HK-2 (cell line): ENCODE results near the gene COMMD7.

ENCODE experiments used
- DNase-seq: peaks from one replicate; pipeline ENCODE4 v3.0.0-alpha.2; 2018; ENCODE audit not compliant: unreplicated experiment

COMMD7 gene

DNA sequence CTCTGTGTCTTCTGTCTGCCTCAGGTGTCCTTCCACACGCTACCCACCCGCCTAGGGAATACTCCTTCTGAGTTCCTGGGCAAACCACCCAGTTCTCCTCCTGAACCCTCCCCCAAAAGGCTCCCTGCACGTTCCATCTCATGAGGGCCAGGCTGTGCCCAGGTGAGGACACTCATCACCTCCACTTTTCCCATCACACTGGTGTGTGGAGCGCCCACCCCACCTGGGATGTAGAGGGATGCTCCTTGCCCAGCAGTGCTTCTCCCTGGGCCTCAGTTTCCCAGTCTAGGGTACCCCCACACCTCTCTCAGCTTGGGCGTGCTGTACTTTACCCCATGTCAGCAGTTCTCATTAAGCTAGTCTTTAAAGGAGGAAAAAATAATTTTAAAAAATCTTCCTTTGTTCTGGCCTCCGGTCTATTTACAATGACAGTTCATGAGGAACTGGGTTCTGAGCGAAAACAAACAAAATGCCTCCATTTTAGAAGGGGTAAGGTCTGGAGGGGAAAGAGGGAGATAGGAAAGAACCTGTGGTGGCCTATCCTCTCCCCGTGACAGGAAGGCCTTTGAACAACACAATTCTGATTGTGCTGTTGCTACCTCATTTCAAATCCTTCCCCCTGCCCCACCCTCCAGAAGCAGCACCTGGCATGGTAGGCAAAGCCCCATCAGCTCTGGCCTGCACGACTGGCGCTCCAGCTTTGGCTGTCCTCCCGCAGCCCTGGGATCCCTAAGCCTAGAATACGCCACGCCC, 67.9 kb downstream of the COMMD7 start:
- DNase-seq = no peak

- peak; percentile 65 for DNase-seq
These were observed 68.9 kb downstream of the COMMD7 start for GRCh38 chr20:32674362-32674789.

DNA sequence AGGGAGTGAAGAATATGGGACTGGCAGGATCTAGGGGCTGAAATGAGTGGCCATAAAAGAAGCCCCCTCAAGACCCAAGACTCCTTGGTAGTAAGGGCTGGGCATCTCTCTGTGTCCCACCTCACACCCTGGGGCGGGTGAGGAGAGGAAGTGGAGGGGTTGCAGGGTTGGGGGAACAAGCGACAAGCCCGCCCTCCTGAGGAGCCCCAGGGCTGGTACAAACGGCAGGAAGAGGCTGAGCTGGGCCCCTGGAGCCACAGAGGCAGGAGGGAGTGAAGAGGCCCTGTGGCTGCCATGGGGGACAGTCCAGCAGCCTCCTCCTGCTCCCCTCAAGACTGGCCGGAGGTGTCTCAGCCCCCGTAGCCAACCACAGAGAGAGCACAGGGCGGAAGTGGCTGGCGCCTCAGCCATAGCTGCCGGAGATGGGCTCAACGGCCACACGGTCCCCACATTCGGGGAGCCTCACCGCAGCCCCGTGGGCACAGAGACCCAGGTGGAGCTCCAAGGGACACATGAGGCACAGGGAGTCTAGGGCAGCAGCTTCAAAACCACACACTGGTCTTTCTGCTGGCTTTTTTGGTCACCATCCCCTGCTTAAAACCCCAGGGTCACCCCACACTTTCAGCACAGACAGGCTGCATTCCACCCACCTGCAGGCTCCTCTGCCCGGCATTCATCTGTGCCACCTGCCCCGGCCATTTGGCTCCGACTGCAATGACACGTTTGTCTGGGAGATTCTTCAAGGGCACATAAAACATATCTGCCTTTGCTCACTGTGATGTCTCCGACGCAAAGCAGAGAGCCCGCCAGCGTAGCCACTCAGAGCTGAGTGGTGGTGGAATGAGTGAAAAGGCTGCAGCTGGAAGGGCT, 70.0 kb downstream of the COMMD7 start:
- DNase-seq = no peak

GRCh38 chr20:32672394-32672981, 70.8 kb downstream of the COMMD7 start:
- no peak for DNase-seq

DNA sequence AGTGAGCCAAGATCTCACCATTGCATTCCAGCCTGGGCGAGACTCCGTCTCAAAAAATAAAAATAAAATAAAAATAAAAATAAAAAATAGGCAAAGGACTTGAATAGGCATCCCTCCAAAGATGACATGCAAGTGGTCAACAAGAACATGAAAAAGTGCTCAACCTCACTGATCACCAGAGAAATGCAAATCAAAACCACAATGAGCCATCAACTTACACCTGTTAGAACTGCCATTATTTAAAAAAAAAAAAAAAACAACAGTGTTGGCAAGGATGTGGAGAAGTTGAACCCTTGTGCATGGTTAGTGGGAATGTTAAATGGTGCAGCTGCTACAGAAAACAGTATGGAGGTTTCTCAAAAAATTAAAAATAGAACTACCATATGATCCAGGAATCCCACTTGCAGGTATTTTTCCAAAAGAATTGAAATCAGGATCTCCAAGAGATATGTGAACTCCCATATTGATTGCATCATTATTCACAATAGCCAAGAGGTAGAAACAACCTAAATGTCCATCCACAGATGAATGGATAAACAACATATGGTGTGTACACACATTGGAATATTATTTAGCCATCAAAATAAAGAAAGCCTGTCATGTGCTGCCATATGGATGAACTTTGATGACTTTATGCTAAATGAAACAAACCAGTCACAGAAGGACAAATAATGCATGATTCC, 72.4 kb downstream of the COMMD7 start:
- no peak for DNase-seq

GRCh38 chr20:32667027-32667426, 76.2 kb downstream of the COMMD7 start:
- no peak for DNase-seq

DNA sequence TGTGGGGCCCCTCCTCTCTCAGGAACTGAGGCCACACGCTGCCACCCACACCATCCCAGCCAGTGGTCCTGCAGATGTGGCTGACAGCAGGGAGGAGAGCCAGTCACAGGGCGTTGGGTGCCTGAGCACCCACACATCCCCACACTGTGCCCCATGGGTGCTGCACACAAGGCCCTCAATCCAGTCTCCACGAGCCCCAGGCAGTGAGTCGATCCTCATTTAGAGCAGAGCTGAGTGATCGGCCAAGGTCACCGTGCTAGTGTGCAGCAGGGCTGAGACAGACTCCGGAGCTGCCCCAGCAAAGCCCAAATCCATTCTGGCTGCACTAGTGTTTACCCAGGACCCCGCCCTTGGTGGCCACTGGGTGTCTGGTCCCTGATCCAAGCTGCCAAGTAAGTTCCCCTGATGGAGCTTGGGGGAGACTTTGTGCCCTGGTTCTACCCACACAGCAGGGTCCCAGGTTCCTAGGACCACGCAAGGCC, 78.5 kb downstream of the COMMD7 start:
- DNase-seq = no peak

GRCh38 chr20:32664012-32664677, 79.1 kb downstream of the COMMD7 start:
- no peak for DNase-seq

DNA sequence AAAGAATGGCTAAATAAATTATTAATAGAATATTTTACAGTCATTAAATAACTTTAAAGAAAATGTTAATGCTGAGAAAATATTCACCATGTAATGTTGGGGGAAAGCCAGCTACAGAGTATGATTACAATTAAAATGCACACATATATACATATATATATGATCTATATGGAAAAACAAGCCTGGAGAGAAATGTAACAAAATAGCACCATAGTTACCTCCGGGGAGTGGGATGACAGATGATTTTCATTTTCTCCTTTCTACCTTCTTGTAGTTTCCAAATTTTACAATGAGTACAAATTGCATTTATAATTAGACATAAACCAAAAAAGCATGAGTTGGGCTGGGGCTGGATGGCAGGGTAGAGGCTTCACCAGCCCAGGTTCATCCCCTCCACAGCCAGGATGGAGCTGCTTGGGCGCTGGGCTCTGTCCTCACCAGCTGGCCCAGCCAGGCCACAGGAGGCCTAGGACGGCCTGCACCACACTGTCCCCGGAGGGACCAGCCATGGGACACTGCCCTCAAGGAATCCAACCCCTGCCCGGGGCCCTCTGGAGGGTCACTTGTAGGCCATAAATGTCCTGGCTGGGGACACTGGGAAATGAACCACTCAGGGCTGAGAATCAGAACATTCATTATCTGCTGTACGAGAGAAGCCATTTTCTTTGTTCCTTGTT, 79.8 kb downstream of the COMMD7 start:
- DNase-seq = no peak

- DNase-seq = no peak
These were observed 81.3 kb downstream of the COMMD7 start for GRCh38 chr20:32661820-32662528.

DNA sequence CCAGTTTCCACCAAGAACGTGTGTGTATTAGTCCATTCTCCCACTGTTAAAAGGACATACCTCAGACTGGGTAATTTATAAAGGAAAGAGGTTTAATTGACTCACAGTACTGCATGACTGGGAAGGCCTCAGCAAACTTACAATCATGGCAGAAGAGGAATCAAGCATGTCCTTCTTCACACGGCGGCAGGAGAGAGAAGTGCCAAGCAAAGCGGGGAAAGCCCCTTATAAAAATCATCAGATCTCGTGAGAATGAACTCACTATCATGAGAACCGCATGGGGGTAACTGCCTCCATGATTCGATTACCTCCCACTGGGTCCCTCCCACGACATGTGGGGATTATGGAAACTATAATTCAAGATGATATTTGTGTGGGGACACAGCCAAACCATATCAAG, 82.6 kb downstream of the COMMD7 start:
- no peak for DNase-seq

GRCh38 chr20:32656827-32657226, 86.4 kb downstream of the COMMD7 start:
- no peak for DNase-seq

DNA sequence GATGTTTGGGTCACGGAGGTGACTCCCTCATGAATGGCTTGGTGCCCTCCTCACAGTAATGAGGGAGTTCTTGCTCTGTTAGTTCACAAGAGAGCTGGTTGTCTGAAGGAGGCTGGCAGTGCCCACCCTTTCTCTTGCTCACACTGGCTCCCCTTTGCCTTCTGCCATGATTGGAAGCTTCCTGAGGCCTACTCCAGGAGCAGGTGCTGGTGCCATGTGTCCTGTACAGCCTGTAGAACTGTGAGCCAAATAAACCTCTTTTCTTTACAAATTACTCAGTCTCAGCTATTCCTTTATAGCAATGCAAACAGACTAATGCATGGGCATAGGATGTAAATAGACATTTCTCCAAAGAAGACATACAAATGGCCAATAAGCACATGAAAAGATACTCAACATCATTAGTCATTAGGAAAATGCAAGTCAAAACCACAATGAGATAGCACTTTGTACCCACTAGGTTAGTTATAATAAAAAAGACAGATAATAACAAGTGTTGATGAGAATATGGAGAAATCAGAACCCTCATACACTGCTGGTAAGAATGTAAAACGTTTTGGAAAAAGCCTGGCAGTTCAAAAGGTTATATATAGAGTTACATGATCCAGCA, 87.3 kb downstream of the COMMD7 start:
- DNase-seq = no peak

DNA sequence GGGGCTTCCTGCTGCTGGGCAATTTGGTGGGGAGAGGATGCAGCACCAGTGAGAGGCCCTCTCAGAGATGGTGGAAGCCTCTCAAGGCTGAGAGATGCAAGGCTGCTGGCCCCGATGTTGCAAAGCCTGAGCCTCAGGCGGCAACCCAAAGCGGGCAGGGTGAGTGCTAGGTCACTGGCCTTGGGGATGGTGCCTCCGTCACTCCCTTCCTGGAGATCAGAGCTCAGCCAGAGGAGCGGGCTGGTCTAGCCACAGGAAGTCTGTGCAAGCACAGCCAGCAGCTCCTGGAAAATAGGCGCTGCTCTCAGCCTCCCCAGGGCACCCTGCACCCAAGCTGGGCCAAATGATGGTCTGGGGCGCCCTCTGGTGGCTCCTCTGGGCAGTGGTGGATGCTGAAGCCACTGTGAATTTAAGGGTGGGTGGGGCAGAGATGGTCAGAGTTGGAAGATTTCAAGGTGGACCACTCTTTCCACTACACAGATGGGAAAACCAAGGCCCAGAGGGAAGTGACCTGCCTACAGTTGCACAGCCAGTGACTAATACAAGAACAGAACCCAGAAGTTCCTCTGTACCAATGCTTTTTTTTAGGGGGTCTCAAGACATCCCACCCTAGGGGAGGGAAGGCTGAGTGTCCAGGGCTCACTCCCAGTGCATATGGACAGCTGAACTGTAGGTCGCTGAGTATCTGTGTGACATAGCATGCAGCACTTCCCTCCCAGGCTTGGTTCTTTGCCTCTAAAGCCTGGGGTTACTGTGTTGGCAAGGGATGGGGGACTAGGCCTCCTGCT, 90.3 kb downstream of the COMMD7 start:
- DNase-seq = peak; percentile 94
